Aorta (tissue), 5 donors: ENCODE results near the gene IL36B. TPM values are rescaled to one million over a fixed set of nuclear protein-coding genes. Genes with fewer than 3 reads are reported as not detected.

Experiments used
- ATAC-seq: fragments of 200-7000 bp; cut with Tn5 transposase; one replicate; pipeline ENCODE4 v1.9.1; 2022; ENCODE audit warnings: moderate library complexity; ENCODE audit not compliant: low FRiP score
- DNase-seq, 2 donors: peaks; one replicate each; pipeline ENCODE4 v3.0.0-alpha.2; 2020
- H3K27ac ChIP-seq, 2 donors: one replicate each; pipeline ENCODE4 v1.5.1; 2013; ENCODE audit warnings: low read length in 2 of 2, mild to moderate bottlenecking in 2 of 2, moderate library complexity in 2 of 2, control low read depth in 1 of 2, inconsistent platforms in 1 of 2, low read depth in 1 of 2
- H3K27me3 ChIP-seq, 2 donors: one replicate each; pipeline ENCODE4 v1.6.1; 2013; ENCODE audit warnings: control low read depth in 1 of 2, low read length in 1 of 2, mild to moderate bottlenecking in 1 of 2, moderate library complexity in 1 of 2; ENCODE audit not compliant: insufficient read depth in 2 of 2, control insufficient read depth in 1 of 2
- H3K36me3 ChIP-seq, 2 donors: one replicate each; pipeline ENCODE4 v1.6.1; 2013; ENCODE audit warnings: control low read depth in 1 of 2, low read length in 1 of 2, mild to moderate bottlenecking in 1 of 2; ENCODE audit not compliant: insufficient read depth in 2 of 2, control insufficient read depth in 1 of 2
- H3K4me1 ChIP-seq, 2 donors: one replicate each; pipeline ENCODE4 v1.6.1; 2013; ENCODE audit warnings: low read length in 2 of 2, control low read depth in 1 of 2, mild to moderate bottlenecking in 1 of 2, moderate library complexity in 1 of 2; ENCODE audit not compliant: insufficient read depth in 2 of 2, control insufficient read depth in 1 of 2
- H3K4me3 ChIP-seq, 2 donors: one replicate each; pipeline ENCODE4 v1.5.1; 2013; ENCODE audit warnings: low read length in 2 of 2, control low read depth in 1 of 2, mild to moderate bottlenecking in 1 of 2
- H3K9me3 ChIP-seq: one replicate; pipeline ENCODE4 v1.6.1; 2013; ENCODE audit warnings: mild to moderate bottlenecking, low read length; ENCODE audit not compliant: control insufficient read depth
- WGBS, 2 donors: extraction: QIAGEN DNeasy Blood & Tissue Kit; methylation state at CpG; one replicate each; pipeline ENCODE4 v1.1.7; 2013; 5-methylcytosine and 5-hydroxymethylcytosine counted together
- intact Hi-C, 2 donors: fragments of 100-400 bp; cut with DNase I; formaldehyde crosslinking; loops; one replicate each; pipeline versions ENCODE4 v1.14.2 to v1.15.0; 2022
- polyA plus RNA-seq, 2 donors: library from polyadenylated mRNA; stranded (reverse); fragments of 200-250 nt; gene quantifications; one replicate each; pipeline ENCODE4 v1.2.3, GENCODE V29; 2013
- total RNA-seq, 2 donors: library from RNA; stranded (reverse); fragmentation: NEBNext Ultra II Directional; extraction: Animal tissue kit (Norgen Biotek cat#: 25700); gene quantifications; one replicate each; pipeline ENCODE4 v1.2.1, GENCODE V29; 2021
- donor health status: healthy with polysubstance abuse.
- donor health status: Bipolar disorder and iron deficiency.
- donor health status: DM: no; HTN: no; CAD: no.
- donor health status: DM: no; HTN: no; CAD: no.
- donor health status: DM: yes; HTN: yes; CAD: no.

IL36B gene
- total and polyA plus RNA-seq, 4 donors, result not detected

- no peaks in the 10 kb centered on the region for H3K36me3 ChIP-seq
- no peak overlapping the region for H3K27ac ChIP-seq
- intact Hi-C loops, result no loop called here
- no peaks in the 10 kb centered on the region for H3K27me3 ChIP-seq
- 75% methylated on average over 3 of the region's 3 CpGs for WGBS, 2 donors
- DNase-seq, result no peak
- no peaks in the 10 kb centered on the region for H3K4me1 ChIP-seq
- ATAC-seq, result no peak
- no peaks in the 10 kb centered on the region for H3K9me3 ChIP-seq
- H3K4me3 ChIP-seq, result no peak overlapping the region
Measured at GRCh38 chr2:113013336-113013661, 39.4 kb downstream of the IL36B start.

- 69 to 72% methylated on average over 8 of the region's 8 CpGs for WGBS, 2 donors
- no peak for DNase-seq
Measured at GRCh38 chr2:113012436-113013335, 40.0 kb downstream of the IL36B start.

GRCh38 chr2:113011108-113011507 lies 41.6 kb downstream of the IL36B start:
- Histone ChIP-seq H3K9me3 (no peaks in the 10 kb centered on the region), H3K36me3 (no peaks in the 10 kb centered on the region), H3K27me3 (no peaks in the 10 kb centered on the region), H3K27ac (no peak overlapping the region), H3K4me3 (no peak overlapping the region), H3K4me1 (no peaks in the 10 kb centered on the region)
- WGBS, 2 donors, result 89 to 98% methylated on average over 1 of the region's 1 CpG
- ATAC-seq, result no peak
- DNase-seq, result no peak
- intact Hi-C loops, result no loop called here

More at GRCh38 chr2:113012436-113013335, 40.0 kb downstream of the IL36B start:
- Histone ChIP-seq H3K4me1 (no peaks in the 10 kb centered on the region), H3K9me3 (no peaks in the 10 kb centered on the region), H3K36me3 (no peaks in the 10 kb centered on the region), H3K27ac (no peak overlapping the region), H3K27me3 (no peaks in the 10 kb centered on the region), H3K4me3 (no peak overlapping the region)
- intact Hi-C loops, result no loop called here
- ATAC-seq, result no peak

- H3K4me3 ChIP-seq, result no peak overlapping the region
- intact Hi-C loops, result no loop called here
- DNase-seq, result no peak
Measured at GRCh38 chr2:113010088-113010487, 42.6 kb downstream of the IL36B start.

GRCh38 chr2:113009622-113010021 lies 43.0 kb downstream of the IL36B start:
- Histone ChIP-seq H3K27me3 (no peaks in the 10 kb centered on the region), H3K36me3 (no peaks in the 10 kb centered on the region), H3K9me3 (no peaks in the 10 kb centered on the region), H3K27ac (no peak overlapping the region), H3K4me1 (no peaks in the 10 kb centered on the region), H3K4me3 (no peak overlapping the region)
- no peak for ATAC-seq
- intact Hi-C loops, result no loop called here
- DNase-seq, result no peak
- WGBS, 2 donors, result 62 to 67% methylated on average over 1 of the region's 1 CpG

More at GRCh38 chr2:113010088-113010487, 42.6 kb downstream of the IL36B start:
- Histone ChIP-seq H3K4me1 (no peaks in the 10 kb centered on the region), H3K27ac (no peak overlapping the region), H3K9me3 (no peaks in the 10 kb centered on the region), H3K36me3 (no peaks in the 10 kb centered on the region), H3K27me3 (no peaks in the 10 kb centered on the region)
- WGBS, 2 donors, result 22 to 33% methylated on average over 2 of the region's 2 CpGs
- no peak for ATAC-seq

- no peaks in the 10 kb centered on the region for H3K27me3 ChIP-seq
- no peak overlapping the region for H3K4me3 ChIP-seq
- ATAC-seq (no peak), DNase-seq (no peak)
- H3K4me1 ChIP-seq, result no peaks in the 10 kb centered on the region
- intact Hi-C loops, result no loop called here
- 85 to 93% methylated on average over 1 of the region's 1 CpG for WGBS, 2 donors
- peaks cover 3% of the 10 kb centered on the region for H3K9me3 ChIP-seq
- no peak overlapping the region for H3K27ac ChIP-seq
- H3K36me3 ChIP-seq, result no peaks in the 10 kb centered on the region
Measured at GRCh38 chr2:113007250-113007649, 45.4 kb downstream of the IL36B start.

GRCh38 chr2:113005030-113005509 lies 47.6 kb downstream of the IL36B start, which contains the start of gene IL36A:
IL36A (plus strand) TSS chr2:113005459; CDS start chr2:113005872, 413 bp downstream.
- Histone ChIP-seq H3K27me3 (no peaks in the 10 kb centered on the region), H3K27ac (no peak within 1 kb of the TSS), H3K4me1 (no peaks in the 10 kb centered on the region), H3K4me3 (no peak within 1 kb of the TSS), H3K36me3 (no peaks in the 10 kb centered on the region), H3K9me3 (peaks cover 3% of the 10 kb centered on the region)
- intact Hi-C loops, result no loop called here
- ATAC-seq (no peak), DNase-seq (no peak)
- 83 to 84% methylated on average over 3 of the region's 3 CpGs for WGBS, 2 donors

- intact Hi-C loops, result no loop called here
- H3K9me3 ChIP-seq, result peaks cover 3% of the 10 kb centered on the region
- ATAC-seq, result no peak
- no peak for DNase-seq
- no peak overlapping the region for H3K4me3 ChIP-seq
- H3K27ac ChIP-seq, result no peak overlapping the region
- no peaks in the 10 kb centered on the region for H3K4me1 ChIP-seq
- 61% methylated on average over 2 of the region's 2 CpGs for WGBS, 2 donors
- no peaks in the 10 kb centered on the region for H3K36me3 ChIP-seq
- no peaks in the 10 kb centered on the region for H3K27me3 ChIP-seq
Measured at GRCh38 chr2:113002677-113003076, 50.0 kb downstream of the IL36B start.

GRCh38 chr2:113000436-113000835 lies 52.2 kb downstream of the IL36B start:
- Histone ChIP-seq H3K36me3 (no peaks in the 10 kb centered on the region), H3K27ac (no peak overlapping the region), H3K4me3 (peak overlapping the region in 1 of 2 donors; percentile 40), H3K4me1 (no peaks in the 10 kb centered on the region), H3K9me3 (peaks cover 3% of the 10 kb centered on the region), H3K27me3 (no peaks in the 10 kb centered on the region)
- intact Hi-C loops, result no loop called here
- ATAC-seq, result no peak
- DNase-seq, result no peak
- WGBS, 2 donors, result 66 to 82% methylated on average over 1 of the region's 1 CpG
